ENCODE measurements around the gene CRAMP1.
A peak's percentile ranks its signal among the peaks of the same experiment; 100 is the strongest.

The CRAMP1 gene

GRCh38 chr16:1657841-1658240, 45.7 kb downstream of the CRAMP1 start:
- no peak for DNase-seq (ENCODE audit: low spot score)

DNA sequence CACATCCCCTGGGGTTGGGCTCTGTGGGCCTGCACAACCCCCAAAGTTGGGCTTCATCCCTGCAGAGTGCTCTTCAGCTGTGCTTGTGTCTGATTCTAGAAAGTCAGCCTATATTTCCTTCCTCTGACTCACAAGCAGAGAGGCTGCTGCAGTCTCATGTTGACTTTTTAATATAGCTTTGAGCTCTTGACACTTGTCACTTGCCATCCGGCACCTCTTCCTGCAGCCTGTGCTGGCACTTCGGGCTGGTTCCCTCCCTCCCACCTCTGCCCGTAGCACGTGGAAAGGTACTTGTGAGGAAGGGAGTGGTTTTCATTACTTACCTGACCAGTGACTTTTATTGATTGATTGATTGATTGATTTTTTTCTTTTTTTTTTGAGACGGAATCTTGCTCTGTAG, 46.9 kb downstream of the CRAMP1 start:
- DNase-seq (ENCODE audit: low spot score): peak; percentile 11

DNA sequence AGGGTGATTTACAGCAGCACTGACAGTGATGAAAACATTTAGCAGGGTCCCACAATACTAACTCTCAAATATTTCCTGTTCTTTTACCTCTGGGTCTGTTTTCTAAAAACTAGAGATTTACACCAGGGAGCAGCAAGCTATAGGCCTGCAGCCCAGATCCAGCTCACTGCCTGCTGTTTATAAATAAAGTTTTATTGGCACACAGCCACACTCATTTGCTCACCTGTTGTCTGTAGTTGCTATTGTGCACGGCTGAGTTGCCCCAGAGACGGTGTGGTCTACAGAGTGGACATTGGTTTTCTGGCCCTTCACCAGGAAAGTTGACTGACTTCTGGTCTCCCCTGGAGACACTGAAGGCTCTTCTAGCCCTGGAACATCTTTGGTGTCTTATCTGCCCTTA, 49.7 kb downstream of the CRAMP1 start:
- DNase-seq (ENCODE audit: low spot score): no peak

DNA sequence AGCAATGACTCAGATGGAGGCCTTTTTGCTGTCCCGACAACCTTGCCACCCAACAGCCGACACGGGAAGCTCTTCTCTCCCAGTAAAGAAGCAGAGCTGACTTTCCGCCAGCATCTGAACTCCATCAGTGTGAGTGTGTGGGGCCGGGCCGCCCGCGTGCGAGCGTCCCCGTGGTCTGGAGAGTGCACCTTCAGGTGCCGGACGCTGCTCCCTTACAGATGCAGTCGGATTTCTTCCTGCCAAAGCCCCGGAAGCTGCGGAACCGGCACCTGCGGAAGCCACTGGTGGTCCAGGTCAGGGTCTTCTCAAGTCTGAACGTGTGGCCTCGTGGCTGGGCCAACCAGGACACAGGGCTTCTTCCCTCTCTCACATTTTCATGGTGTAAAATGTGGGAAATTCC, 50.4 kb downstream of the CRAMP1 start:
- no peak for DNase-seq (ENCODE audit: low spot score)

GRCh38 chr16:1665829-1666228, 53.7 kb downstream of the CRAMP1 start:
- no peak for DNase-seq (ENCODE audit: low spot score)

GRCh38 chr16:1666316-1666715, 54.2 kb downstream of the CRAMP1 start:
- no peak for DNase-seq (ENCODE audit: low spot score)

GRCh38 chr16:1667271-1667670, 55.1 kb downstream of the CRAMP1 start:
- no peak for DNase-seq (ENCODE audit: low spot score)

- no peak for DNase-seq (ENCODE audit: low spot score)
Observed at GRCh38 chr16:1667916-1668315, 55.8 kb downstream of the CRAMP1 start.

- no peak for DNase-seq (ENCODE audit: low spot score)
Observed at GRCh38 chr16:1668612-1669319, 56.6 kb downstream of the CRAMP1 start.

DNA sequence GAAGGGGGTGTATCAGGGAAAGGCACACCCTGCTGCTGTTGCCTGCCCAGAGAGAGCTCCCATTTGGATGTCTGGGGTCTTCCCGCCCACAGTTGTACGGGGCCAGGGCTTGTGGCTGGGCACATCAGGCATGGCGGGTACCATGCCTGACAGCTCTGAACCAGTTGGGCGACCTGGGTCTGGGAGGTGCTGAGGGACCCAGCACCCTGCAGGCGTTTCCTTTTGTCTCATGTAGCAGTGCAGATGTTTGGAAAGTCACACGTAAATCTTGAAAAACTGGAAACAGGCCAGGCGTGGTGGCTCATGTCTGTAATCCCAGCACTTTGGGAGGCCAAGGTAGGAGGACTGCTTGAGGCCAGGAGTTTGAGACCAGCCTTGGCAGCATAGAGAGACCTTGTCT, 57.5 kb downstream of the CRAMP1 start:
- DNase-seq (ENCODE audit: low spot score): no peak

DNA sequence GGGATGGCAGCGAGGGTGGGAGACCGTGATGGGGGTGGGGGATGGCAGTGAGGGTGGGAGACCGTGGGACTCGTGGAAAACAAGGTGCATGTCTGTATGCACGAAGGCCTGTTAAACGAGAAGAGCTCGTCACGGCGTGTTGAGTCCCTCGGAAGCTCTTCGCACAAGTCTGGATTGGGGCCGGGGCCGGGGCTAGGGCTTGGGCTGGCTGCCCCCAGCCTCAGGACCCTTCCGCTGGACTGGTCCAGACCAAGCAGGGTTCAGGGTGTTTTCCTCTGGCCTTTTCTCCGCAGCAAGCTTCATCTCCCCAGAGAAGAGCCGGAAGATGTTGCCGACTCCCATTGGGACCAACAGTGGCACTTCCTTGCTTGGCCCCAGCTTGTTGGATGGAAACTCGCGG, 58.2 kb downstream of the CRAMP1 start:
- DNase-seq (ENCODE audit: low spot score): no peak

DNA sequence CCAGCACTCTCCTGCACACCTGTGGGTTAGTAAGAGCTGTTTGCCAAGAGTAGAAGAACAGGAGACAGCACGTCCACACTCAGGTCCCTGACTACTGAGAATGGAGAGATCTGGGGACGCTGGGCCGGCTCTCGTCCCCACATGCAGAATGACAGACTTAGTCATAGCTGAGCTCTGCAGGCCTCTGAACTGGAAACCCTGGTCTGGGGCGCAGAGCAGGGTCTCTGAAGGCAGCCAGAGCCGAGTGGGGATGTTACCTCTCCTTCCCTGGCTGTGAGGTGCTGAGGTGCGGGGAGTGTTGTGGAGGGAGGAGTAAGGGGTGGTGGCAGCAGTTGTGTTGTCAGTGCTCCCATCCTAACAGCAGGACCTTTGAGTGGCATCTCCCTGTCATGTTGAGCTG, 58.7 kb downstream of the CRAMP1 start:
- no peak for DNase-seq (ENCODE audit: low spot score)

DNA sequence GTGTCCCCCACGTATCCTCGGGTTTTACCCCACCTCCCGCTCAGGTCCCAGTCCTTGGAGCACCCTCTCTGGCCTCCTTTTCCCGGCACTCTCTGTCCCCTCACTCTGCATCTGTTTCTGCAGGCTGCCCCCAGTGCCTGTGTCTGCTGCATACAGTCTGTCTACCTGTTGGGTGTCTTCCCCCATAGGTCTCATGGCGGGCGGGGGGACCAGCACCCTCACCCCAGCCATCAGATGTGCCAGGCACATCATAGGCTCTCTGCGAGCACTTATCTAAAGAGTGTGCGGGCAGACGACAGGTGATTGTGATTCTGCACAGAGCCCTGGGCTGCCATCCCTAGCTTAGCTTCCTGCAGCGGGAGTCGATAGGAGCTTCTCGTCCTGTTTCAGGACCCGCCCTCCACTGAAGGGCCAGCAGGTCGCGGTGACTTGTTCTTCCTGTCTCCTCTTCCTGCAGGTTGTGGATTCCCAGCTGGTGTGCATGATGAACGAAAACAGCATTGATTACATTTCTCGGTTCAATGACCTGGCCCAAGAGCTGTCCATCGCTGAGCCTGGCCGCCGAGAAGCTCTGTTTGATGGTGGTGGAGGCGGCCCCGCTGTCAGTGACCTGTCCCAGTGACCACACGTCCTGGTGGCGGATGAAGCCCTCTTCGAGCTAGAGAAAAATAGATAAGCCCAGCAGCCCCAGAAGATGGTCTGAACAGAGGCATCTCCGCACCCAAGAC, 61.4 kb downstream of the CRAMP1 start:
- DNase-seq (ENCODE audit: low spot score): no peak

- no peak for DNase-seq (ENCODE audit: low spot score)
Observed at GRCh38 chr16:1674306-1674705, 62.1 kb downstream of the CRAMP1 start.

GRCh38 chr16:1674751-1675664, 62.8 kb downstream of the CRAMP1 start:
- DNase-seq (ENCODE audit: low spot score): no peak

- no peak for DNase-seq (ENCODE audit: low spot score)
Observed at GRCh38 chr16:1676661-1677060, 64.5 kb downstream of the CRAMP1 start.

DNA sequence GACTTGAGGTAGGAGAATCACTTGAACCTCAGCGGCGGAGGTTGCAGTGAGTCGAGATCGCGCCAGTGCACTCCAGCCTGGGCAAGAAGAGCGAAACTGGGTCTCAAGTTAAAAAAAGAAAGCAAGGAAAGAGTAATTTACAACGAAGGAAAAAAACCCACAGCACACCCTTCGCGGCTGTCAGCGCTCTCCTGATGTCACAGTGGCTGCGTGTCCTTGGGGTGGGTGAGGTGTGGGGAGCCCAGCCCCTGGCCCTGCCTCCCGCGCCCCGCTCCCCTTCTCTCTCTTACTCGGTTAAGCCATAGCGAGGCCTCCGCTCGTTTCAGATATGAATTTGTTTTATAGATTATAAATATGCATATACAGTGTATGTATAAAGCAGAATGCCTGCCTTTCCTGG, 65.2 kb downstream of the CRAMP1 start:
- no peak for DNase-seq (ENCODE audit: low spot score)

GRCh38 chr16:1677942-1678499, 65.9 kb downstream of the CRAMP1 start, which contains the start of gene JPT2:
TSS of gene JPT2 (plus strand) at chr16:1678279. CDS start at chr16:1678313, 34 bp downstream.
- peak; percentile 97 for DNase-seq (ENCODE audit: low spot score)

GRCh38 chr16:1678500-1679098, 66.4 kb downstream of the CRAMP1 start:
- DNase-seq (ENCODE audit: low spot score): peak; percentile 28

DNA sequence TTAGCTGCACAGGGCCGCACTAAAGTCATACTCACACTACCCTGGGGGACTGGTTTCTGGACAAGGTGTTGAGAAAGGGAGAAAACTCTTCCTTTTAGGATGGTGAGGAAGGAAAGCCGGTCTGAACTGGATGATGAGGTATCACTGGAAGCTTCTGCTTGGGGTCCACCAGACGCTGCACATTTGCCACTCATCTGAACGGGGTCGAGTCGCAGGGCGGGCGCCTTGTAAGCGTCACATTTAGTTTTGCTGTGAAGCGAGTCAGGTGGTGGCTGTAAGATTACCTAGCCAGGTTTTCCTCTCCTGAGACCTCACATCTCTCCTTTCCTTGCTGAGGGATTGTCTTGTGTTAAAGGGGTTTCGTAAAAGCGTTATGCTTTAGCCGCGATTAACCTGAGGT, 68.2 kb downstream of the CRAMP1 start:
- no peak for DNase-seq (ENCODE audit: low spot score)

DNA sequence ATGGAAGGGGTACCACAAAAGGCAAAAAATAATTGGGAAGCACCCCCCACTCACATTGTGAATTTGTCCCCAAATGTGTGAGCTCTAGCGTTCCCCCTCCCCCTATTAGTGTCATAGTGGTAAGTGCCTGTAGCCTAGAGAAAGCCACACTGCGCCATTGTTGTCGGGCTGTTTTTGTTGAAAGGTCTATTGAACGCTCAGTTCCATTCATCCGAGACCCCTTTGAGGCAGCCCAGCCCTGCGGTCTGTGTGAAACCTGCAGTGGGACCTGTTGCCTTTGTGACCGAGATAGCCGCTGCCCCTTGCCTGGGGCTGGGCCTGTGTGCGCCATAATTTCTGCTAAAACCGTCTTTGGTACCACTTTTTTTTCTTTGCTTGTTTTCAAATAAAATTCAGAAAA, 68.9 kb downstream of the CRAMP1 start:
- no peak for DNase-seq (ENCODE audit: low spot score)

All from activated CD4-positive, alpha-beta T cell treated with anti-CD3 and anti-CD28 coated beads, Interleukin-2, Interleukin-4, amounts not matched to agents 100 ng/mL and 50 ng/mL, durations not matched to agents 16 hours and 8 hours (primary cell).